Measurements from ENCODE around the gene PRUNE2. TPM values are rescaled to one million over a fixed set of nuclear protein-coding genes. Genes with fewer than 3 reads are reported as not detected.
"Not testable (repeated sequence)": the region's sequence is repeated elsewhere in the genome, so short reads cannot be mapped to it uniquely, and the experiment has no call there.

PRUNE2 gene
- 0.72 TPM for polyA plus RNA-seq (2013, experiment 1 of 2)
- polyA plus RNA-seq (2013, experiment 2 of 2) = 0.73 TPM

- H3K4me3 ChIP-seq (ENCODE audit: insufficient read depth in 1 of 2, low read depth in 1 of 2, low read length in 2 of 2) = peak within 1 kb of the TSS; percentile 35 to 90
- WGBS = 1% methylated on average over 73 of the region's 79 CpGs
- no peak within 1 kb of the TSS for H3K18ac ChIP-seq (ENCODE audit: low read depth in 1 of 2, low read length in 2 of 2)
- H4K8ac ChIP-seq (ENCODE audit: low read length) = no peak within 1 kb of the TSS
- H3K23ac ChIP-seq (ENCODE audit: low read length in 2 of 2) = no peak within 1 kb of the TSS
- no peak within 1 kb of the TSS for H2BK12ac ChIP-seq (ENCODE audit: low read length in 2 of 2)
- H3K4ac ChIP-seq (ENCODE audit: low read depth in 1 of 2, low read length in 2 of 2) = no peak within 1 kb of the TSS
- no peak within 1 kb of the TSS for H3K27ac ChIP-seq (ENCODE audit: low read length, poor library complexity, severe bottlenecking)
- H3K4me1 ChIP-seq (ENCODE audit: control insufficient read depth, insufficient read depth, low read depth, low read length) = peaks cover 10% of the 10 kb centered on the region
- H3K27me3 ChIP-seq (ENCODE audit: control insufficient read depth in 1 of 2, insufficient read depth in 1 of 2, low read length in 2 of 2) = peaks cover 0 to 7% of the 10 kb centered on the region in 2 experiments
- peak within 1 kb of the TSS; percentile 89 for H3K4me2 ChIP-seq (ENCODE audit: low read length, poor library complexity, severe bottlenecking)
- no peak within 1 kb of the TSS for H2BK5ac ChIP-seq (ENCODE audit: low read depth, low read length, poor library complexity, severe bottlenecking)
- no peak within 1 kb of the TSS for H4K91ac ChIP-seq (ENCODE audit: low read length)
- no peak within 1 kb of the TSS for H2BK120ac ChIP-seq (ENCODE audit: low read depth, low read length)
- H3K14ac ChIP-seq (ENCODE audit: low read length in 2 of 2) = no peak within 1 kb of the TSS
- H3K79me1 ChIP-seq (replicated peaks; ENCODE audit: low read length, poor library complexity, severe bottlenecking) = no peaks in the 10 kb centered on the region
- H2AFZ ChIP-seq (ENCODE audit: low read depth, low read length) = no peak within 1 kb of the TSS
- H3K36me3 ChIP-seq (ENCODE audit: control insufficient read depth in 1 of 2, insufficient read depth in 2 of 2, low read depth in 1 of 2, low read length in 2 of 2) = peaks cover 0 to 3% of the 10 kb centered on the region in 2 experiments
- H3K9me3 ChIP-seq (ENCODE audit: control insufficient read depth, low read length) = no peaks in the 10 kb centered on the region
- H2BK15ac ChIP-seq (ENCODE audit: low read depth, poor library complexity, severe bottlenecking) = no peak within 1 kb of the TSS
- peak; percentile 72 for DNase-seq
- no peak within 1 kb of the TSS for H2AK5ac ChIP-seq (ENCODE audit: low read length, severe bottlenecking)
- H3K9ac ChIP-seq (ENCODE audit: low read length) = peak within 1 kb of the TSS; percentile 91
Observed at GRCh38 chr9:76905791-76906646, at the start of gene PRUNE2. Gene PRUNE2, minus strand, starts transcription at chr9:76906114. Its CDS starts 151 bp downstream, at chr9:76905963.

- H3K27ac ChIP-seq (ENCODE audit: low read length, poor library complexity, severe bottlenecking); H3K4me3 ChIP-seq (ENCODE audit: insufficient read depth in 1 of 2, low read depth in 1 of 2, low read length in 2 of 2); H2BK15ac ChIP-seq (ENCODE audit: low read depth, poor library complexity, severe bottlenecking); H3K4ac ChIP-seq (ENCODE audit: low read depth in 1 of 2, low read length in 2 of 2); DNase-seq; H3K9me3 ChIP-seq (ENCODE audit: control insufficient read depth, low read length); H3K14ac ChIP-seq (ENCODE audit: low read length in 2 of 2); H3K79me1 ChIP-seq (replicated peaks; ENCODE audit: low read length, poor library complexity, severe bottlenecking); H3K23ac ChIP-seq (ENCODE audit: low read length in 2 of 2); H3K4me2 ChIP-seq (ENCODE audit: low read length, poor library complexity, severe bottlenecking); H4K91ac ChIP-seq (ENCODE audit: low read length); H2AK5ac ChIP-seq (ENCODE audit: low read length, severe bottlenecking); H2BK12ac ChIP-seq (ENCODE audit: low read length in 2 of 2); H2BK5ac ChIP-seq (ENCODE audit: low read depth, low read length, poor library complexity, severe bottlenecking); H3K18ac ChIP-seq (ENCODE audit: low read depth in 1 of 2, low read length in 2 of 2); H2AFZ ChIP-seq (ENCODE audit: low read depth, low read length); H3K27me3 ChIP-seq (ENCODE audit: control insufficient read depth in 1 of 2, insufficient read depth in 1 of 2, low read length in 2 of 2); H3K4me1 ChIP-seq (ENCODE audit: control insufficient read depth, insufficient read depth, low read depth, low read length); H2BK120ac ChIP-seq (ENCODE audit: low read depth, low read length); H4K8ac ChIP-seq (ENCODE audit: low read length); H3K36me3 ChIP-seq (ENCODE audit: control insufficient read depth in 1 of 2, insufficient read depth in 2 of 2, low read depth in 1 of 2, low read length in 2 of 2); H3K9ac ChIP-seq (ENCODE audit: low read length): not testable (repeated sequence)
- 92% methylated on average over 16 of the region's 23 CpGs for WGBS
Observed at GRCh38 chr9:76955406-76955805, 49.5 kb upstream of the PRUNE2 start.

- no peak overlapping the region for H3K18ac ChIP-seq (ENCODE audit: low read depth in 1 of 2, low read length in 2 of 2)
- no peak overlapping the region for H4K91ac ChIP-seq (ENCODE audit: low read length)
- H3K36me3 ChIP-seq (ENCODE audit: control insufficient read depth in 1 of 2, insufficient read depth in 2 of 2, low read depth in 1 of 2, low read length in 2 of 2) = no peaks in the 10 kb centered on the region
- no peak overlapping the region for H3K4me2 ChIP-seq (ENCODE audit: low read length, poor library complexity, severe bottlenecking)
- H3K27ac ChIP-seq (ENCODE audit: low read length, poor library complexity, severe bottlenecking) = no peak overlapping the region
- H2BK120ac ChIP-seq (ENCODE audit: low read depth, low read length) = no peak overlapping the region
- no peak overlapping the region for H2AFZ ChIP-seq (ENCODE audit: low read depth, low read length)
- no peaks in the 10 kb centered on the region for H3K9me3 ChIP-seq (ENCODE audit: control insufficient read depth, low read length)
- 76% methylated on average over 4 of the region's 4 CpGs for WGBS
- H3K27me3 ChIP-seq (ENCODE audit: control insufficient read depth in 1 of 2, insufficient read depth in 1 of 2, low read length in 2 of 2) = peaks cover 0 to 3% of the 10 kb centered on the region in 2 experiments
- no peak overlapping the region for H3K14ac ChIP-seq (ENCODE audit: low read length in 2 of 2)
- H3K4me1 ChIP-seq (ENCODE audit: control insufficient read depth, insufficient read depth, low read depth, low read length) = no peaks in the 10 kb centered on the region
- no peak overlapping the region for H3K4me3 ChIP-seq (ENCODE audit: insufficient read depth in 1 of 2, low read depth in 1 of 2, low read length in 2 of 2)
- H2BK12ac ChIP-seq (ENCODE audit: low read length in 2 of 2) = no peak overlapping the region
- no peak overlapping the region for H2BK5ac ChIP-seq (ENCODE audit: low read depth, low read length, poor library complexity, severe bottlenecking)
- no peak overlapping the region for H2BK15ac ChIP-seq (ENCODE audit: low read depth, poor library complexity, severe bottlenecking)
- no peak overlapping the region for H3K9ac ChIP-seq (ENCODE audit: low read length)
- H2AK5ac ChIP-seq (ENCODE audit: low read length, severe bottlenecking) = no peak overlapping the region
- no peak overlapping the region for H4K8ac ChIP-seq (ENCODE audit: low read length)
- H3K4ac ChIP-seq (ENCODE audit: low read depth in 1 of 2, low read length in 2 of 2) = no peak overlapping the region
- no peaks in the 10 kb centered on the region for H3K79me1 ChIP-seq (replicated peaks; ENCODE audit: low read length, poor library complexity, severe bottlenecking)
- H3K23ac ChIP-seq (ENCODE audit: low read length in 2 of 2) = no peak overlapping the region
- no peak for DNase-seq
Observed at GRCh38 chr9:76949865-76950264, 44.0 kb upstream of the PRUNE2 start.

GRCh38 chr9:76944011-76944410, 38.1 kb upstream of the PRUNE2 start:
- no peak overlapping the region for H2BK120ac ChIP-seq (ENCODE audit: low read depth, low read length)
- H4K8ac ChIP-seq (ENCODE audit: low read length) = no peak overlapping the region
- no peak overlapping the region for H3K27ac ChIP-seq (ENCODE audit: low read length, poor library complexity, severe bottlenecking)
- no peak overlapping the region for H2AK5ac ChIP-seq (ENCODE audit: low read length, severe bottlenecking)
- no peaks in the 10 kb centered on the region for H3K9me3 ChIP-seq (ENCODE audit: control insufficient read depth, low read length)
- no peak for DNase-seq
- H2BK5ac ChIP-seq (ENCODE audit: low read depth, low read length, poor library complexity, severe bottlenecking) = no peak overlapping the region
- H3K79me1 ChIP-seq (replicated peaks; ENCODE audit: low read length, poor library complexity, severe bottlenecking) = no peaks in the 10 kb centered on the region
- H2BK12ac ChIP-seq (ENCODE audit: low read length in 2 of 2) = no peak overlapping the region
- no peak overlapping the region for H3K4me2 ChIP-seq (ENCODE audit: low read length, poor library complexity, severe bottlenecking)
- no peak overlapping the region for H2AFZ ChIP-seq (ENCODE audit: low read depth, low read length)
- H3K18ac ChIP-seq (ENCODE audit: low read depth in 1 of 2, low read length in 2 of 2) = no peak overlapping the region
- no peak overlapping the region for H2BK15ac ChIP-seq (ENCODE audit: low read depth, poor library complexity, severe bottlenecking)
- no peaks in the 10 kb centered on the region for H3K4me1 ChIP-seq (ENCODE audit: control insufficient read depth, insufficient read depth, low read depth, low read length)
- 90% methylated on average over 2 of the region's 2 CpGs for WGBS
- H3K36me3 ChIP-seq (ENCODE audit: control insufficient read depth in 1 of 2, insufficient read depth in 2 of 2, low read depth in 1 of 2, low read length in 2 of 2) = no peaks in the 10 kb centered on the region
- no peak overlapping the region for H3K14ac ChIP-seq (ENCODE audit: low read length in 2 of 2)
- no peak overlapping the region for H3K4me3 ChIP-seq (ENCODE audit: insufficient read depth in 1 of 2, low read depth in 1 of 2, low read length in 2 of 2)
- H4K91ac ChIP-seq (ENCODE audit: low read length) = no peak overlapping the region
- no peaks in the 10 kb centered on the region for H3K27me3 ChIP-seq (ENCODE audit: control insufficient read depth in 1 of 2, insufficient read depth in 1 of 2, low read length in 2 of 2)
- no peak overlapping the region for H3K23ac ChIP-seq (ENCODE audit: low read length in 2 of 2)
- H3K4ac ChIP-seq (ENCODE audit: low read depth in 1 of 2, low read length in 2 of 2) = no peak overlapping the region
- no peak overlapping the region for H3K9ac ChIP-seq (ENCODE audit: low read length)
